IMR-90 (cell line): Measurements from ENCODE around the gene NDNF.

Source experiments
- BHLHE40 ChIP-seq: fragments of 150-350 bp; IDR thresholded peaks from 2 replicates; pipeline ENCODE4 v1.6.1; 2016; ENCODE audit warnings: mild to moderate bottlenecking, low read depth, low read length
- CTCF ChIP-seq: conservative IDR thresholded peaks from 2 replicates; pipeline ENCODE4 v1.5.1; 2012; ENCODE audit warnings: mild to moderate bottlenecking, low read depth, low read length, improper control_type of control experiment
- ELK1 ChIP-seq: fragments of 150-350 bp; IDR thresholded peaks from 2 replicates; pipeline ENCODE4 v1.6.1; 2016; ENCODE audit warnings: low read depth, mild to moderate bottlenecking, low read length, moderate library complexity, borderline replicate concordance
- FOS ChIP-seq: fragments of 150-350 bp; IDR thresholded peaks from 2 replicates; pipeline ENCODE4 v1.6.1; 2016; ENCODE audit warnings: low read depth, low read length
- MAFK ChIP-seq: IDR thresholded peaks from 2 replicates; pipeline ENCODE4 v1.6.1; 2012; ENCODE audit warnings: low read depth, low read length, improper control_type of control experiment
- MXI1 ChIP-seq: IDR thresholded peaks from 2 replicates; pipeline ENCODE4 v1.6.1; 2012; ENCODE audit warnings: low read depth, mild to moderate bottlenecking, low read length, moderate library complexity, borderline replicate concordance
- POLR2A ChIP-seq: IDR thresholded peaks from 2 replicates; pipeline ENCODE4 v1.6.1; 2012; ENCODE audit warnings: mild to moderate bottlenecking, low read depth, low read length
- RAD21 ChIP-seq: IDR thresholded peaks from 2 replicates; pipeline ENCODE4 v1.6.1; 2012; ENCODE audit warnings: low read length, improper control_type of control experiment
- RFX5 ChIP-seq: IDR thresholded peaks from 2 replicates; pipeline ENCODE4 v1.8.0; 2012; ENCODE audit warnings: low read depth, mild to moderate bottlenecking, low read length, moderate library complexity
- SMC3 ChIP-seq: fragments of 150-350 bp; IDR thresholded peaks from 2 replicates; pipeline ENCODE4 v1.6.1; 2016; ENCODE audit warnings: low read depth, mild to moderate bottlenecking, antibody characterized with exemption, low read length, moderate library complexity
- TF ChIP-seq, protein P1 (sequence below): fragments of 150-350 bp; IDR thresholded peaks from 2 replicates; pipeline ENCODE4 v1.6.1; 2017; ENCODE audit warnings: mild to moderate bottlenecking, antibody characterized with exemption, low read length, low read depth

- TF ChIP-seq MAFK (no peak), ELK1 (no peak), FOS (no peak), RAD21 (no peak), BHLHE40 (no peak), CTCF (no peak), SMC3 (no peak), POLR2A (no peak), RFX5 (no peak), MXI1 (no peak)
- TF ChIP-seq, protein P1, sequence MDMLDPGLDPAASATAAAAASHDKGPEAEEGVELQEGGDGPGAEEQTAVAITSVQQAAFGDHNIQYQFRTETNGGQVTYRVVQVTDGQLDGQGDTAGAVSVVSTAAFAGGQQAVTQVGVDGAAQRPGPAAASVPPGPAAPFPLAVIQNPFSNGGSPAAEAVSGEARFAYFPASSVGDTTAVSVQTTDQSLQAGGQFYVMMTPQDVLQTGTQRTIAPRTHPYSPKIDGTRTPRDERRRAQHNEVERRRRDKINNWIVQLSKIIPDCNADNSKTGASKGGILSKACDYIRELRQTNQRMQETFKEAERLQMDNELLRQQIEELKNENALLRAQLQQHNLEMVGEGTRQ: no peak
Measured at GRCh38 chr4:121118344-121118743, 46.0 kb upstream of the NDNF start.
